ENCODE data around the gene NR5A2. TPM values are rescaled to one million over a fixed set of nuclear protein-coding genes. Genes with fewer than 3 reads are reported as not detected.

Gene NR5A2
- total and polyA plus RNA-seq, 7 donors, result 0.49 to 13.8 (median 1.9) TPM

GRCh38 chr1:200134116-200134515 lies 106.6 kb downstream of the NR5A2 start:
- intact Hi-C loops (cut with DNase I), result no loop called here
- Histone ChIP-seq H3K27me3 (no peaks in the 10 kb centered on the region), H3K27ac (no peak overlapping the region), H3K4me1 (no peaks in the 10 kb centered on the region), H3K9me3 (no peaks in the 10 kb centered on the region), H3K36me3 (no peaks in the 10 kb centered on the region), H3K4me3 (no peak overlapping the region)
- TF ChIP-seq POLR2A (IDR thresholded peaks at IDR 0.05) (no peak), POLR2AphosphoS5 (IDR thresholded peaks at IDR 0.05) (no peak), EP300 (IDR thresholded peaks at IDR 0.05) (no peak)
- TF ChIP-seq, protein P1, sequence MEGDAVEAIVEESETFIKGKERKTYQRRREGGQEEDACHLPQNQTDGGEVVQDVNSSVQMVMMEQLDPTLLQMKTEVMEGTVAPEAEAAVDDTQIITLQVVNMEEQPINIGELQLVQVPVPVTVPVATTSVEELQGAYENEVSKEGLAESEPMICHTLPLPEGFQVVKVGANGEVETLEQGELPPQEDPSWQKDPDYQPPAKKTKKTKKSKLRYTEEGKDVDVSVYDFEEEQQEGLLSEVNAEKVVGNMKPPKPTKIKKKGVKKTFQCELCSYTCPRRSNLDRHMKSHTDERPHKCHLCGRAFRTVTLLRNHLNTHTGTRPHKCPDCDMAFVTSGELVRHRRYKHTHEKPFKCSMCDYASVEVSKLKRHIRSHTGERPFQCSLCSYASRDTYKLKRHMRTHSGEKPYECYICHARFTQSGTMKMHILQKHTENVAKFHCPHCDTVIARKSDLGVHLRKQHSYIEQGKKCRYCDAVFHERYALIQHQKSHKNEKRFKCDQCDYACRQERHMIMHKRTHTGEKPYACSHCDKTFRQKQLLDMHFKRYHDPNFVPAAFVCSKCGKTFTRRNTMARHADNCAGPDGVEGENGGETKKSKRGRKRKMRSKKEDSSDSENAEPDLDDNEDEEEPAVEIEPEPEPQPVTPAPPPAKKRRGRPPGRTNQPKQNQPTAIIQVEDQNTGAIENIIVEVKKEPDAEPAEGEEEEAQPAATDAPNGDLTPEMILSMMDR (IDR thresholded peaks at IDR 0.05), result no peak
- 95 to 97% methylated on average over 2 of the region's 2 CpGs for WGBS, 2 donors
- DNase-seq, result no peak

DNA sequence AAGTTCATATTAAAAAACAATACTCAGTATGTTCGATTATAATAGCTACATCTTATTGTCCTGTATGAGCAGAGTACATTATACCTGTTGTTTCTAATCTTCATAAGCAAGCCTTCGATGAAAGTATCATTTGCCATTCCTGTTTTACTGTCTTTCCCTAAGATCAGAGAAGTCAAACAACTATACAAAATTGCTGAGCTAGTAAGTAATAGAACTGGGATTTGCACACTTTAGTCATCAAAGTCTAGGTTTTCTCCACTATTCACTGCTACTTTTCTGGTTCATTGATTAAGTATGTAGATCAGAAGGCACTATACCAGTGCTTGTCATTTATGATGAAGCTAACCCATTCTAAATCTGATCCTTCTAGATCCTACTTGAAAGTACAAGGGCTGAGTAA lies 108.9 kb downstream of the NR5A2 start:
- H3K27me3 ChIP-seq, result no peaks in the 10 kb centered on the region
- no peak for DNase-seq
- H3K9me3 ChIP-seq, result no peaks in the 10 kb centered on the region
- H3K4me1 ChIP-seq, result no peaks in the 10 kb centered on the region
- intact Hi-C loops (cut with DNase I), result loop anchor here (5.0 kb wide), 1 partner anchor 351 kb away; no protein-coding TSS in a partner anchor
- 83 to 96% methylated on average over 2 of the region's 2 CpGs for WGBS, 2 donors
- TF ChIP-seq POLR2AphosphoS5 (IDR thresholded peaks at IDR 0.05) (no peak), EP300 (IDR thresholded peaks at IDR 0.05) (no peak), POLR2A (IDR thresholded peaks at IDR 0.05) (no peak)
- TF ChIP-seq, protein P1 (IDR thresholded peaks at IDR 0.05), result no peak
- H3K36me3 ChIP-seq, result no peaks in the 10 kb centered on the region
- no peak overlapping the region for H3K27ac ChIP-seq
- no peak overlapping the region for H3K4me3 ChIP-seq

- no peak for TF ChIP-seq POLR2AphosphoS5 (IDR thresholded peaks at IDR 0.05)
- no peak for TF ChIP-seq EP300 (IDR thresholded peaks at IDR 0.05)
- TF ChIP-seq POLR2A (IDR thresholded peaks at IDR 0.05), result no peak
- TF ChIP-seq, protein P1 (IDR thresholded peaks at IDR 0.05), result peak in 3 of 4 experiments; percentile 11 to 31 (median 14)
- WGBS, 2 donors, result 79 to 82% methylated on average over 4 of the region's 4 CpGs
- no peak for DNase-seq
- no peaks in the 10 kb centered on the region for H3K4me1 ChIP-seq
- no peaks in the 10 kb centered on the region for H3K9me3 ChIP-seq
- no peaks in the 10 kb centered on the region for H3K27me3 ChIP-seq
- no peak overlapping the region for H3K27ac ChIP-seq
- no peaks in the 10 kb centered on the region for H3K36me3 ChIP-seq
- H3K4me3 ChIP-seq, result no peak overlapping the region
- intact Hi-C loops (cut with DNase I), result loop anchor here (5.0 kb wide), 1 partner anchor 348 kb away; no protein-coding TSS in a partner anchor
These were observed 112.2 kb downstream of the NR5A2 start for GRCh38 chr1:200139661-200140250.

DNA sequence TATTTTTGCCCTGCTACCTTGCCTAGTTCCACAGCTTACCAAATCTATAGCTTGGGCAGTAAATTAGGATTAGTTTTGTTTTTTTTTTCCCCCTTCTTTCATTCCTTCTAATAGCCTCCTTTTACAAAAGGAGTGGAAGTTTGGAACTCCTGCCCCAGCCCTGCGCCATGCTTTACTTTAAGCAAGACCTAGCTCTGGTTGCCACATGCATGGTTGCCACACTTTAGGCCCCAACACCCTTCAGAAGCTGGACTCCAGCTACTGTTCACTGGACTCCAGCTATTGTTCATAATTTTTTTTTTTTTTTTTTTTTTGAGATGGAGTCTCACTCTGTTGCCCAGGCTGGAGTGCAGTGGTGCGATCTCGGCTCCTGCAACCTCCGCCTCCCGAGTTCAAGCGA lies 115.8 kb downstream of the NR5A2 start:
- DNase-seq, result no peak
- intact Hi-C loops (cut with DNase I), result no loop called here
- H3K36me3 ChIP-seq, result no peaks in the 10 kb centered on the region
- no peak overlapping the region for H3K4me3 ChIP-seq
- H3K27me3 ChIP-seq, result no peaks in the 10 kb centered on the region
- H3K4me1 ChIP-seq, result no peaks in the 10 kb centered on the region
- TF ChIP-seq, protein P1 (IDR thresholded peaks at IDR 0.05), result no peak
- TF ChIP-seq POLR2AphosphoS5 (IDR thresholded peaks at IDR 0.05) (no peak), POLR2A (IDR thresholded peaks at IDR 0.05) (no peak), EP300 (IDR thresholded peaks at IDR 0.05) (no peak)
- 81 to 88% methylated on average over 6 of the region's 6 CpGs for WGBS, 2 donors
- no peak overlapping the region for H3K27ac ChIP-seq
- H3K9me3 ChIP-seq, result no peaks in the 10 kb centered on the region

DNA sequence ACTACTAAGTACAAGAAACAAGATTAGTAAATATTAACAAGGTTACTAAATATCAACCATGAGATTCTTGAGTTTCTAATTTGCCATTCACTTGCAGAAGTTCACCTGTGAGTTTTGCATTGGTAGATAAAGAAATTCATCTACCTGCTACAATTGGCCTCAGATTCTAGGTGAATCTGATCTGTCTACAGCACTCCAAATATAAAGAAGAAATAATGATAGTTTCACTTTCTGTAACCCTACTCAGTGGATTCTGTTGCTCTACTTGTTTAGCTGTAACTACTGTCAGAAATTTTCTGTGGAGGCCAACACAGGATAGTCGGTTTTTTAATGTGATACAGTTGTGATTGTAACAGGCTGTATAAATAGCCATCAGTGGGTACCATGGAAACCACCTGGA lies 118.6 kb downstream of the NR5A2 start:
- no peak overlapping the region for H3K27ac ChIP-seq
- no peaks in the 10 kb centered on the region for H3K9me3 ChIP-seq
- no peaks in the 10 kb centered on the region for H3K27me3 ChIP-seq
- no peak overlapping the region for H3K4me3 ChIP-seq
- no peak for DNase-seq
- H3K36me3 ChIP-seq, result no peaks in the 10 kb centered on the region
- WGBS, 2 donors, result 30 to 50% methylated on average over 1 of the region's 1 CpG
- no peaks in the 10 kb centered on the region for H3K4me1 ChIP-seq
- no peak for TF ChIP-seq POLR2AphosphoS5 (IDR thresholded peaks at IDR 0.05)
- intact Hi-C loops (cut with DNase I), result no loop called here
